HL-60 (cell line): ENCODE data around the gene ATXN3L.

Experiments
- CTCF ChIP-seq: IDR thresholded peaks from one replicate; pipeline ENCODE4 v1.5.1; 2011; ENCODE audit warnings: low read length, control low read depth, inconsistent platforms; ENCODE audit not compliant: insufficient read depth
- GABPA ChIP-seq: IDR thresholded peaks from 2 replicates; pipeline ENCODE4 v1.6.1; 2012; ENCODE audit warnings: low read depth
- POLR2AphosphoS5 ChIP-seq: IDR thresholded peaks from 2 replicates; pipeline ENCODE4 v1.6.1; 2012; ENCODE audit warnings: low read depth
- REST ChIP-seq: IDR thresholded peaks from 2 replicates; pipeline ENCODE4 v1.6.1; 2012; ENCODE audit warnings: low read depth; ENCODE audit not compliant: insufficient replicate concordance
- SPI1 ChIP-seq: IDR thresholded peaks from 2 replicates; pipeline ENCODE4 v1.6.1; 2012; ENCODE audit warnings: low read depth, mild to moderate bottlenecking, borderline replicate concordance

- TF ChIP-seq CTCF (no peak), POLR2AphosphoS5 (no peak), REST (no peak), SPI1 (no peak), GABPA (no peak)
Measured at GRCh38 chrX:13364230-13364857, 44.5 kb upstream of the ATXN3L start.
